ENCODE results near the gene LIPE.
A peak's percentile ranks its signal among the peaks of the same experiment; 100 is the strongest.

LIPE gene

GRCh38 chr19:42375415-42376176 lies 51.6 kb downstream of the LIPE start:
- no peak for DNase-seq

- DNase-seq: no peak
Measured at GRCh38 chr19:42374826-42375376, 52.3 kb downstream of the LIPE start.

GRCh38 chr19:42370626-42371175 lies 56.5 kb downstream of the LIPE start:
- DNase-seq: no peak

- DNase-seq: peak; percentile 8
Measured at GRCh38 chr19:42370068-42370520, 57.1 kb downstream of the LIPE start.

GRCh38 chr19:42369433-42370067 lies 57.6 kb downstream of the LIPE start:
- DNase-seq: no peak

- no peak for DNase-seq
Measured at GRCh38 chr19:42368765-42369164, 58.4 kb downstream of the LIPE start.

- DNase-seq: no peak
Measured at GRCh38 chr19:42368360-42368759, 58.8 kb downstream of the LIPE start.

GRCh38 chr19:42367929-42368328 lies 59.3 kb downstream of the LIPE start:
- DNase-seq: no peak

GRCh38 chr19:42366673-42367072 lies 60.5 kb downstream of the LIPE start:
- no peak for DNase-seq

- DNase-seq: no peak
Measured at GRCh38 chr19:42363614-42364346, 63.4 kb downstream of the LIPE start.

- no peak for DNase-seq
Measured at GRCh38 chr19:42362891-42363440, 64.2 kb downstream of the LIPE start.

GRCh38 chr19:42362342-42362741 lies 64.8 kb downstream of the LIPE start:
- no peak for DNase-seq

GRCh38 chr19:42361545-42361910 lies 65.7 kb downstream of the LIPE start:
- no peak for DNase-seq

GRCh38 chr19:42360787-42361544 lies 66.2 kb downstream of the LIPE start:
- DNase-seq: no peak

GRCh38 chr19:42357290-42357689 lies 69.9 kb downstream of the LIPE start:
- DNase-seq: no peak

GRCh38 chr19:42356686-42357085 lies 70.5 kb downstream of the LIPE start:
- DNase-seq: no peak

GRCh38 chr19:42355896-42356295 lies 71.3 kb downstream of the LIPE start:
- no peak for DNase-seq

- DNase-seq: no peak
Measured at GRCh38 chr19:42353341-42354015, 73.7 kb downstream of the LIPE start.

GRCh38 chr19:42352301-42353259 lies 74.6 kb downstream of the LIPE start:
- peak; percentile 89 for DNase-seq
